GM19240 (cell line): Measurements from ENCODE around the gene POLR1G.
"Not testable (repeated sequence)": the region's sequence is repeated elsewhere in the genome, so short reads cannot be mapped to it uniquely, and the experiment has no call there.

Experiments
- DNase-seq: peaks from one replicate; pipeline ENCODE4 v3.0.0; 2011; ENCODE audit warnings: low spot score; ENCODE audit not compliant: insufficient read length

POLR1G gene

GRCh38 chr19:45395821-45396617 is 10.4 kb upstream of the POLR1G start:
- DNase-seq, result no peak

GRCh38 chr19:45400192-45400591 is 6.3 kb upstream of the POLR1G start:
- no peak for DNase-seq

GRCh38 chr19:45401815-45402214 is 4.6 kb upstream of the POLR1G start:
- no peak for DNase-seq

GRCh38 chr19:45402298-45403061 is 4.0 kb upstream of the POLR1G start:
- DNase-seq, result peak; percentile 37

- no peak for DNase-seq
Observed at GRCh38 chr19:45403272-45403671, 3.2 kb upstream of the POLR1G start.

GRCh38 chr19:45403781-45404556 is 2.5 kb upstream of the POLR1G start:
- peak; percentile 53 for DNase-seq

- DNase-seq, result peak; percentile 62
Observed at GRCh38 chr19:45404557-45405434, 1.6 kb upstream of the POLR1G start, which contains the start of gene PPP1R13L. Gene PPP1R13L, minus strand, starts transcription at chr19:45405069. Its CDS starts 6,751 bp downstream, at chr19:45398318.

GRCh38 chr19:45405435-45406225 is 814 bp upstream of the POLR1G start:
- peak; percentile 90 for DNase-seq

- DNase-seq, result no peak
Observed at GRCh38 chr19:45407091-45407375, 589 bp downstream of the POLR1G start.

GRCh38 chr19:45407585-45407984 is 1.1 kb downstream of the POLR1G start:
- DNase-seq, result not testable (repeated sequence)

GRCh38 chr19:45408121-45408520 is 1.7 kb downstream of the POLR1G start:
- no peak for DNase-seq

- DNase-seq, result no peak
Observed at GRCh38 chr19:45408830-45409556, 2.5 kb downstream of the POLR1G start.

- no peak for DNase-seq
Observed at GRCh38 chr19:45409557-45409920, 3.1 kb downstream of the POLR1G start.

- DNase-seq, result not testable (repeated sequence)
Observed at GRCh38 chr19:45410330-45410729, 3.9 kb downstream of the POLR1G start.

GRCh38 chr19:45413497-45413896 is 7.1 kb downstream of the POLR1G start:
- no peak for DNase-seq

- DNase-seq, result no peak
Observed at GRCh38 chr19:45414468-45414867, 8.0 kb downstream of the POLR1G start.

- DNase-seq, result no peak
Observed at GRCh38 chr19:45417151-45417550, 10.7 kb downstream of the POLR1G start.

- DNase-seq, result no peak
Observed at GRCh38 chr19:45418802-45419201, 12.4 kb downstream of the POLR1G start.

- peak; percentile 72 for DNase-seq
Observed at GRCh38 chr19:45419396-45419795, 13.0 kb downstream of the POLR1G start.

- DNase-seq, result no peak
Observed at GRCh38 chr19:45419895-45420294, 13.5 kb downstream of the POLR1G start.
